Measurements from ENCODE around the gene KDM1A.

DNA sequence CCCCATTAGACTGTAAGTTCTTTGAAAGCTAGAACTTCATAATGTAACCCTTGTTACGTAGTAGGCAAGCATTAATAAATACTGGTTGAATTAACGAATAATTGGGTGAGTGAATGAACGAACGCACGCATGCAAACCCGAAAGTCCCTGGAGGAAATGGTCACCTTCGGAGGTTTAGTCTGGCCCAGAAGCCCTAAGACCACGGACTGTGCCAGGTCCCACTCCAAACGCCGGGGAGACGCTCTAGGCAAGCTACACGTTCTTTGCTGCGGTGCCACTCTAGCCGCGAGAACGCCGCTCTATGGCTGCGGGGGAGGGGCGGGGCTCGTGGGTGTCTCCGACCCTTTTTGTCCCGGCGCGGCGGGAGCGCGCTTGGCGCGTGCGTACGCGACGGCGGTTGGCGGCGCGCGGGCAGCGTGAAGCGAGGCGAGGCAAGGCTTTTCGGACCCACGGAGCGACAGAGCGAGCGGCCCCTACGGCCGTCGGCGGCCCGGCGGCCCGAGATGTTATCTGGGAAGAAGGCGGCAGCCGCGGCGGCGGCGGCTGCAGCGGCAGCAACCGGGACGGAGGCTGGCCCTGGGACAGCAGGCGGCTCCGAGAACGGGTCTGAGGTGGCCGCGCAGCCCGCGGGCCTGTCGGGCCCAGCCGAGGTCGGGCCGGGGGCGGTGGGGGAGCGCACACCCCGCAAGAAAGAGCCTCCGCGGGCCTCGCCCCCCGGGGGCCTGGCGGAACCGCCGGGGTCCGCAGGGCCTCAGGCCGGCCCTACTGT is at the start of gene KDM1A:
- TF ChIP-seq, protein P1, sequence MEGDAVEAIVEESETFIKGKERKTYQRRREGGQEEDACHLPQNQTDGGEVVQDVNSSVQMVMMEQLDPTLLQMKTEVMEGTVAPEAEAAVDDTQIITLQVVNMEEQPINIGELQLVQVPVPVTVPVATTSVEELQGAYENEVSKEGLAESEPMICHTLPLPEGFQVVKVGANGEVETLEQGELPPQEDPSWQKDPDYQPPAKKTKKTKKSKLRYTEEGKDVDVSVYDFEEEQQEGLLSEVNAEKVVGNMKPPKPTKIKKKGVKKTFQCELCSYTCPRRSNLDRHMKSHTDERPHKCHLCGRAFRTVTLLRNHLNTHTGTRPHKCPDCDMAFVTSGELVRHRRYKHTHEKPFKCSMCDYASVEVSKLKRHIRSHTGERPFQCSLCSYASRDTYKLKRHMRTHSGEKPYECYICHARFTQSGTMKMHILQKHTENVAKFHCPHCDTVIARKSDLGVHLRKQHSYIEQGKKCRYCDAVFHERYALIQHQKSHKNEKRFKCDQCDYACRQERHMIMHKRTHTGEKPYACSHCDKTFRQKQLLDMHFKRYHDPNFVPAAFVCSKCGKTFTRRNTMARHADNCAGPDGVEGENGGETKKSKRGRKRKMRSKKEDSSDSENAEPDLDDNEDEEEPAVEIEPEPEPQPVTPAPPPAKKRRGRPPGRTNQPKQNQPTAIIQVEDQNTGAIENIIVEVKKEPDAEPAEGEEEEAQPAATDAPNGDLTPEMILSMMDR (optimal IDR thresholded peaks at IDR 0.05 in 1 of 3, IDR thresholded peaks at IDR 0.05 in 1 of 3, conservative IDR thresholded peaks at IDR 0.05 in 1 of 3; ENCODE audit: extremely low read depth in 1 of 3, insufficient read depth in 2 of 3, low read length in 3 of 3), result peak; percentile 24 to 60 (median 33)
- no peak for TF ChIP-seq EZH2 (IDR thresholded peaks at IDR 0.05; ENCODE audit: low read length)
